MM.1S (cell line): ENCODE measurements around the gene TMPRSS3.

ENCODE experiments used
- DNase-seq: peaks from one replicate; pipeline ENCODE4 v3.0.0-alpha.2; 2015
- H2AFZ ChIP-seq: fragments of 300-600 bp; sonication (generic); 2 replicates; pipeline ENCODE4 v1.6.0; 2016; ENCODE audit warnings: antibody characterized with exemption, low read length
- H3F3A ChIP-seq: fragments of 300-600 bp; sonication (generic); 2 replicates; pipeline ENCODE4 v1.6.1; 2016; ENCODE audit warnings: mild to moderate bottlenecking, antibody characterized with exemption, low read length, moderate library complexity, mixed read lengths; ENCODE audit not compliant: insufficient read depth
- H3K27ac ChIP-seq: fragments of 300-600 bp; sonication (generic); 2 replicates; pipeline ENCODE4 v1.5.1; 2016; ENCODE audit warnings: mild to moderate bottlenecking, low read length
- H3K27me3 ChIP-seq: fragments of 300-600 bp; sonication (generic); replicated peaks from 2 replicates; pipeline ENCODE4 v1.6.0; 2016; ENCODE audit warnings: low read length; ENCODE audit not compliant: insufficient read depth
- H3K36me3 ChIP-seq: fragments of 300-600 bp; sonication (generic); replicated peaks from 2 replicates; pipeline ENCODE4 v1.6.1; 2016; ENCODE audit warnings: mild to moderate bottlenecking, low read length, mixed read lengths; ENCODE audit not compliant: insufficient read depth
- H3K4me1 ChIP-seq: fragments of 300-600 bp; sonication (generic); 2 replicates; pipeline ENCODE4 v1.6.1; 2016; ENCODE audit warnings: low read length, mixed read lengths
- H3K4me2 ChIP-seq: fragments of 300-600 bp; sonication (generic); 2 replicates; pipeline ENCODE4 v1.6.0; 2016; ENCODE audit warnings: low read depth, low read length
- H3K4me3 ChIP-seq: fragments of 300-600 bp; sonication (generic); 2 replicates; pipeline ENCODE4 v1.5.1; 2016; ENCODE audit warnings: low read length, mixed read lengths
- H3K79me2 ChIP-seq: fragments of 300-600 bp; sonication (generic); 2 replicates; pipeline ENCODE4 v1.6.1; 2016; ENCODE audit warnings: mixed run types, low read length, mixed read lengths
- H3K9ac ChIP-seq: fragments of 300-600 bp; sonication (generic); 2 replicates; pipeline ENCODE4 v1.6.1; 2016; ENCODE audit warnings: low read length, mixed read lengths
- H3K9me2 ChIP-seq: fragments of 300-600 bp; sonication (generic); replicated peaks from 2 replicates; pipeline ENCODE4 v1.6.1; 2016; ENCODE audit warnings: mild to moderate bottlenecking, low read length, mixed read lengths; ENCODE audit not compliant: insufficient read depth
- H3K9me3 ChIP-seq: fragments of 300-600 bp; sonication (generic); replicated peaks from 2 replicates; pipeline ENCODE4 v1.6.1; 2016; ENCODE audit warnings: mild to moderate bottlenecking, low read length, mixed read lengths; ENCODE audit not compliant: insufficient read depth
- H4K20me1 ChIP-seq: fragments of 300-600 bp; sonication (generic); 2 replicates; pipeline ENCODE4 v1.6.1; 2016; ENCODE audit warnings: mild to moderate bottlenecking, low read length, moderate library complexity, mixed read lengths; ENCODE audit not compliant: insufficient read depth
- EZH2 ChIP-seq: fragments of 300-600 bp; sonication (generic); optimal IDR thresholded peaks from 2 replicates; pipeline ENCODE3; 2017; ENCODE audit warnings: low read depth, mild to moderate bottlenecking, antibody characterized with exemption, low read length, mixed read lengths
- EZH2phosphoT487 ChIP-seq: fragments of 300-600 bp; sonication (generic); IDR thresholded peaks from 2 replicates; pipeline ENCODE4 v1.6.1; 2018; ENCODE audit warnings: antibody characterized with exemption, low read length
- TF ChIP-seq, protein P1 (sequence below): fragments of 300-600 bp; sonication (generic); IDR thresholded peaks from 2 replicates; pipeline ENCODE4 v1.5.1; 2016; ENCODE audit warnings: antibody characterized with exemption, low read length, mixed read lengths

The TMPRSS3 gene

DNA sequence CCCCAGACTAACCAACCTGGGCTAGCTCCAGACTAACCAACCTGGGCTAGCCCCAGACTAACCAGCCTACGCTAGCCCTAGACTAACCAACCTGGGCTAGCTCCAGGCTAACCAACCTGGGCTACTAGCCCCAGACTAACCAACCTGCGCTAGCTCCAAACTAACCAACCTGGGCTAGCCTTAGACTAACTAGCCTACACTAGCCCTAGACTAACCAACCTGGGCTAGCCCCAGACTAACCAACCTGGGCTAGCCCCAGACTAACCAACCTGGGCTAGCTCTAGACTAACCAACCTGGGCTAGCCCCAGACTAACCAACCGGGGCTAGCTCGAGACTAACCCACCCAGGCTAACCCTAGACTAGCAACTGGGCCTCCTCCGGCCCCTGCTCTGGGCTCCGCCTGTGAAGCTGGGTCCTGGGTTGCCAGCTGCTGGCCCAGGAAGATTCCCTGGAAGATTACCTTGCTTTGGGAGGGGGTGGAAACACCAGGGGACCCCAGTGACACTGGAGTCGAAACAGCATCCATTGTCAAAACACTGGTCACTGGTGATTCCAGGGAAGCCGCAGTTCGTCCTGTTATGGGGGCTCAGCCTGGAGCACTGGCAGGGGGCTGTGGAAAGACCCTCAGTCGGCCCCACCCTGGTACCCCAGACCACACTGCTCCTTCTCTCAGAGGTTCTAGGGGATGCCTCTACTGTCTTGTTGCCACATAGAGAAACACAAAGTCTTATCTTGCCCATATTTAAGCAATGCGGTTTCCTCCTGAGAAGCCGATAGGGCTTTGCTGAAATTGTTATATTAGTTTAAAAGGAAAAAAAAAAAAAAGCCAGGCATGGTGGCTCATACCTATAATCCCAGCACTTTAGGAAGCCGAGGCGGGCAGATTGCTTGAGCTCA, 46.2 kb downstream of the TMPRSS3 start:
- no peaks in the 10 kb centered on the region for H4K20me1 ChIP-seq
- H3K27ac ChIP-seq = no peak overlapping the region
- TF ChIP-seq, protein P1, sequence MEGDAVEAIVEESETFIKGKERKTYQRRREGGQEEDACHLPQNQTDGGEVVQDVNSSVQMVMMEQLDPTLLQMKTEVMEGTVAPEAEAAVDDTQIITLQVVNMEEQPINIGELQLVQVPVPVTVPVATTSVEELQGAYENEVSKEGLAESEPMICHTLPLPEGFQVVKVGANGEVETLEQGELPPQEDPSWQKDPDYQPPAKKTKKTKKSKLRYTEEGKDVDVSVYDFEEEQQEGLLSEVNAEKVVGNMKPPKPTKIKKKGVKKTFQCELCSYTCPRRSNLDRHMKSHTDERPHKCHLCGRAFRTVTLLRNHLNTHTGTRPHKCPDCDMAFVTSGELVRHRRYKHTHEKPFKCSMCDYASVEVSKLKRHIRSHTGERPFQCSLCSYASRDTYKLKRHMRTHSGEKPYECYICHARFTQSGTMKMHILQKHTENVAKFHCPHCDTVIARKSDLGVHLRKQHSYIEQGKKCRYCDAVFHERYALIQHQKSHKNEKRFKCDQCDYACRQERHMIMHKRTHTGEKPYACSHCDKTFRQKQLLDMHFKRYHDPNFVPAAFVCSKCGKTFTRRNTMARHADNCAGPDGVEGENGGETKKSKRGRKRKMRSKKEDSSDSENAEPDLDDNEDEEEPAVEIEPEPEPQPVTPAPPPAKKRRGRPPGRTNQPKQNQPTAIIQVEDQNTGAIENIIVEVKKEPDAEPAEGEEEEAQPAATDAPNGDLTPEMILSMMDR = no peak
- TF ChIP-seq EZH2 = peak; percentile 49
- H3K27me3 ChIP-seq = peaks cover 100% of the 10 kb centered on the region
- no peak overlapping the region for H3K4me2 ChIP-seq
- no peaks in the 10 kb centered on the region for H3K79me2 ChIP-seq
- no peak overlapping the region for H3K4me3 ChIP-seq
- no peaks in the 10 kb centered on the region for H3K36me3 ChIP-seq
- no peaks in the 10 kb centered on the region for H3F3A ChIP-seq
- H3K9ac ChIP-seq = no peak overlapping the region
- no peak for DNase-seq
- no peak overlapping the region for H2AFZ ChIP-seq
- H3K9me3 ChIP-seq = no peaks in the 10 kb centered on the region
- H3K4me1 ChIP-seq = no peaks in the 10 kb centered on the region
- no peaks in the 10 kb centered on the region for H3K9me2 ChIP-seq

DNA sequence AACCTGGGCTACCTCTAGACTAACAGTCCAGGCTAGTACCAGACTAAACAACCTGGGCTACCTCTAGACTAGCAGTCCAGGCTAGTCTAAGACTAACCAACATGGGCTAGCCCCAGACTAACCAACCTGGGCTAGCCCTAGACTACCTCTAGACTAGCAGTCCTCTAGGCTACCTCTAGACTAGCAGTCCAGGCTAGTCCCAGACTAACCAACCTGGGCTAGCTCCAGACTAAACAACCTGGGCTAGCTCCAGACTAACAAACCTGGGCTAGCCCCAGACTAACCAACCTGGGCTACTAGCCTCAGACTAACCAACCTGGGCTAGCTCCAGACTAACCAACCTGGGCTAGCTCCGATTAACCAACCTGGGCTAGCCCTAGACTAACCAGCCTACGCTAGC, 47.1 kb downstream of the TMPRSS3 start:
- H2AFZ ChIP-seq = no peak overlapping the region
- H3K27me3 ChIP-seq = peaks cover 100% of the 10 kb centered on the region
- H3K79me2 ChIP-seq = no peaks in the 10 kb centered on the region
- H4K20me1 ChIP-seq = no peaks in the 10 kb centered on the region
- H3K4me3 ChIP-seq = no peak overlapping the region
- no peak overlapping the region for H3K27ac ChIP-seq
- no peak for DNase-seq
- TF ChIP-seq, protein P1 = no peak
- TF ChIP-seq EZH2 (no peak), EZH2phosphoT487 (no peak)
- no peak overlapping the region for H3K4me2 ChIP-seq
- H3K9me2 ChIP-seq = no peaks in the 10 kb centered on the region
- no peaks in the 10 kb centered on the region for H3K4me1 ChIP-seq
- H3F3A ChIP-seq = no peaks in the 10 kb centered on the region
- no peaks in the 10 kb centered on the region for H3K9me3 ChIP-seq
- H3K36me3 ChIP-seq = no peaks in the 10 kb centered on the region
- no peak overlapping the region for H3K9ac ChIP-seq

DNA sequence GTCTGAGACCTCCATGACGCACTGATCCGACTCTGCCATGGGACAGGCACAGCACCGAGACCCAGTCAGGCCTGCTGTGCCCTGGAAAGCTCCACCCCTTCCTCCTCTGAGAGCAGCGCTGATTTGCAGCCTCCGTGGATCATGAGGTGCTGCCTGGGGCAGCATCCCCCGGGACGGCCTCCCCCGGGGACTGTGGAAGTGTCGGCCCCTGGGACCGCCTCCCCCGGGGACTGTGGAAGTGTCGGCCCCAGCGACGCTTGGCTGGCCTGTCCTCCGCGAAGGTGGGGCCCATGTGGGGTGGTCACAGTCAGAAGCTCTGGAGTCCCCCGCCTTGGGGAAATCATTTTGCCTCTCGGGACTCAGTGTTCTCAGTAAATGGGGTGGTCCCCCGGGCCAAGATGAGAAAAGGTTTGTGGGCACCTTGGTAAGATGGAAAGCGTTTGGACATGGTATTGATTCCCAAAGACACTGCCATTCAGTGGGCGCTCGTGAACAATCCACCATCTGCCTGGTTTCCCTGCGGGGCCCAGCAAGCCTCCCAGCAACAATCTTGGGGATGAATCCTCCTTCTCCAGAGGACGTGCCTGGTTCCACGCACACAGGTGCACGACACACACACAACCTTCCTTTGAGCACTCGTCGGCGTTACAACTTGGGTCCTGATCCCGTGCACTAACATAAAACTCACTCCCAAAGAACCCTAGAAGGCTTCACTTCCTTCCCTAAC, 48.1 kb downstream of the TMPRSS3 start:
- Histone ChIP-seq H3K4me2 (no peak overlapping the region), H3K36me3 (no peaks in the 10 kb centered on the region), H3K27me3 (peaks cover 100% of the 10 kb centered on the region), H2AFZ (no peak overlapping the region), H3K27ac (no peak overlapping the region), H3K4me3 (no peak overlapping the region), H4K20me1 (no peaks in the 10 kb centered on the region), H3K4me1 (no peaks in the 10 kb centered on the region), H3K9me3 (no peaks in the 10 kb centered on the region), H3K9ac (no peak overlapping the region), H3K9me2 (no peaks in the 10 kb centered on the region), H3K79me2 (no peaks in the 10 kb centered on the region), H3F3A (no peaks in the 10 kb centered on the region)
- TF ChIP-seq EZH2phosphoT487 = no peak
- TF ChIP-seq EZH2 = no peak
- TF ChIP-seq, protein P1 = no peak
- no peak for DNase-seq
